HepG2 (cell line): Measurements from ENCODE around the gene F7. TPM values are rescaled to one million over a fixed set of nuclear protein-coding genes. Genes with fewer than 3 reads are reported as not detected.
A peak's percentile ranks its signal among the peaks of the same experiment; 100 is the strongest.

Experiments
- ADNP ChIP-seq: sonication (generic); formaldehyde crosslinking; IDR thresholded peaks from 2 replicates; pipeline ENCODE4 v1.4.0; 2020; ENCODE audit warnings: missing genetic modification reagents
- ATF1 ChIP-seq: IDR thresholded peaks from 2 replicates; pipeline ENCODE4 v1.6.1; 2016; ENCODE audit warnings: mild to moderate bottlenecking, control low read depth
- BRCA1 ChIP-seq: sonication (generic); formaldehyde crosslinking; IDR thresholded peaks from 2 replicates; pipeline ENCODE4 v1.4.0; 2020; ENCODE audit warnings: missing genetic modification reagents
- CENPX ChIP-seq: sonication (generic); formaldehyde crosslinking; IDR thresholded peaks from 2 replicates; pipeline ENCODE4 v1.9.0; 2021; ENCODE audit warnings: mild to moderate bottlenecking, missing genetic modification reagents, moderate library complexity
- FLYWCH1 ChIP-seq: sonication (generic); formaldehyde crosslinking; IDR thresholded peaks from 2 replicates; pipeline ENCODE4 v1.8.1; 2023; ENCODE audit warnings: mild to moderate bottlenecking, missing genetic modification reagents
- GABPA ChIP-seq, 2 experiments: IDR thresholded peaks; 2 replicates each; pipeline ENCODE4 v1.6.1; 2011 to 2016; ENCODE audit warnings: low read depth in 2 of 2, low read length in 1 of 2, missing biosample characterization in 1 of 2, missing genetic modification characterization in 1 of 2
- GLMP ChIP-seq: sonication (generic); formaldehyde crosslinking; IDR thresholded peaks from 2 replicates; pipeline ENCODE4 v1.9.0; 2021; ENCODE audit warnings: missing genetic modification reagents, mild to moderate bottlenecking, borderline replicate concordance
- HMG20A ChIP-seq: IDR thresholded peaks from 2 replicates; pipeline ENCODE4 v1.6.1; 2016; ENCODE audit warnings: borderline replicate concordance
- HNRNPUL1 ChIP-seq: fragments of 200-400 bp; formaldehyde crosslinking; IDR thresholded peaks from 2 replicates; pipeline ENCODE4 v1.6.1; 2017; ENCODE audit warnings: low read depth, mild to moderate bottlenecking, low read length, moderate library complexity
- ISX ChIP-seq: sonication (generic); formaldehyde crosslinking; conservative IDR thresholded peaks from 2 replicates; pipeline ENCODE4 v1.5.0; 2020; ENCODE audit warnings: missing genetic modification reagents
- MAF1 ChIP-seq: sonication (generic); formaldehyde crosslinking; IDR thresholded peaks from 2 replicates; pipeline ENCODE4 v1.5.0; 2020; ENCODE audit warnings: missing genetic modification reagents, borderline replicate concordance
- MAZ ChIP-seq, 2 experiments: sonication (generic) in 1 of 2; formaldehyde crosslinking in 1 of 2; IDR thresholded peaks; 2 replicates each; pipeline versions ENCODE4 v1.5.0 to v1.6.1; 2012 to 2020; ENCODE audit warnings: low read depth in 2 of 2, mild to moderate bottlenecking in 2 of 2, borderline replicate concordance in 1 of 2, improper control_type of control experiment in 1 of 2, low read length in 1 of 2, missing genetic modification reagents in 1 of 2, moderate library complexity in 1 of 2
- MTA1 ChIP-seq: sonication (generic); formaldehyde crosslinking; IDR thresholded peaks from 2 replicates; pipeline ENCODE4 v1.4.0; 2020; ENCODE audit warnings: missing genetic modification reagents, mild to moderate bottlenecking, borderline replicate concordance
- NCOR1 ChIP-seq: fragments of 200-600 bp; sonication (generic); IDR thresholded peaks from 2 replicates; pipeline ENCODE4 v1.7.0; 2017; ENCODE audit warnings: antibody characterized with exemption, low read length, borderline replicate concordance
- PCBP1 ChIP-seq: fragments of 200-400 bp; formaldehyde crosslinking; IDR thresholded peaks from 2 replicates; pipeline ENCODE4 v1.6.1; 2017; ENCODE audit warnings: mild to moderate bottlenecking, low read depth, low read length, borderline replicate concordance
- RBM39 ChIP-seq: fragments of 200-400 bp; formaldehyde crosslinking; IDR thresholded peaks from one replicate; pipeline ENCODE4 v1.6.1; 2018; ENCODE audit warnings: antibody characterized with exemption, mild to moderate bottlenecking, low read depth, low read length; ENCODE audit not compliant: poor library complexity, severe bottlenecking
- SP2 ChIP-seq: sonication (generic); formaldehyde crosslinking; IDR thresholded peaks from 2 replicates; pipeline ENCODE4 v1.5.1; 2020; ENCODE audit warnings: mild to moderate bottlenecking, missing genetic modification reagents
- ZBTB38 ChIP-seq: sonication (generic); formaldehyde crosslinking; IDR thresholded peaks from 2 replicates; pipeline ENCODE4 v1.5.1; 2020; ENCODE audit warnings: mild to moderate bottlenecking, missing genetic modification reagents
- ZFP82 ChIP-seq: sonication (generic); formaldehyde crosslinking; IDR thresholded peaks from 2 replicates; pipeline ENCODE4 v1.5.1; 2020; ENCODE audit warnings: mild to moderate bottlenecking, missing genetic modification reagents, borderline replicate concordance
- ZMYM4 ChIP-seq: sonication (generic); formaldehyde crosslinking; IDR thresholded peaks from 2 replicates; pipeline ENCODE4 v1.8.1; 2023; ENCODE audit warnings: mild to moderate bottlenecking, missing genetic modification reagents
- ZNF44 ChIP-seq: sonication (generic); formaldehyde crosslinking; IDR thresholded peaks from 2 replicates; pipeline ENCODE4 v1.5.1; 2020; ENCODE audit warnings: mild to moderate bottlenecking, missing genetic modification reagents
- ZNF543 ChIP-seq: sonication (generic); formaldehyde crosslinking; IDR thresholded peaks from 2 replicates; pipeline ENCODE4 v1.4.0; 2020; ENCODE audit warnings: mild to moderate bottlenecking, missing genetic modification reagents
- ZNF549 ChIP-seq: sonication (generic); formaldehyde crosslinking; IDR thresholded peaks from 2 replicates; pipeline ENCODE4 v1.5.0; 2020; ENCODE audit warnings: missing genetic modification reagents
- ZNF570 ChIP-seq: sonication (generic); formaldehyde crosslinking; IDR thresholded peaks from 2 replicates; pipeline ENCODE4 v1.4.0; 2020; ENCODE audit warnings: mild to moderate bottlenecking, missing genetic modification reagents, borderline replicate concordance
- ZNF577 ChIP-seq: sonication (generic); formaldehyde crosslinking; IDR thresholded peaks from 2 replicates; pipeline ENCODE4 v1.4.0; 2020; ENCODE audit warnings: mild to moderate bottlenecking, low read depth, missing genetic modification reagents, borderline replicate concordance
- ZNF605 ChIP-seq: sonication (generic); formaldehyde crosslinking; IDR thresholded peaks from 2 replicates; pipeline ENCODE4 v1.8.0; 2022; ENCODE audit warnings: mild to moderate bottlenecking, missing genetic modification reagents
- ZNF704 ChIP-seq: sonication (generic); formaldehyde crosslinking; IDR thresholded peaks from 2 replicates; pipeline ENCODE4 v1.8.1; 2023; ENCODE audit warnings: mild to moderate bottlenecking, inconsistent platforms, moderate library complexity, missing genetic modification reagents, borderline replicate concordance
- ZNF780A ChIP-seq: sonication (generic); formaldehyde crosslinking; IDR thresholded peaks from 2 replicates; pipeline ENCODE4 v1.8.0; 2022; ENCODE audit warnings: mild to moderate bottlenecking, missing genetic modification reagents, moderate library complexity
- polyA plus RNA-seq, 8 experiments: library from polyadenylated mRNA; depleted of rRNA in 3 of 8; stranded (reverse) in 7 of 8; unstranded in 1 of 8; fragments of >200 nt; fragmentation: Illumina TruSeq in 4 of 8; extraction: Trizol in 4 of 8; gene quantifications; 2 replicates each; pipeline versions ENCODE4 v1.2.1 to v1.2.3, GENCODE V29; 2011 to 2016; ENCODE audit warnings: low read depth in 4 of 8, missing spikeins in 1 of 8, mixed read lengths in 1 of 8; ENCODE audit not compliant: insufficient read depth in 1 of 8
- total RNA-seq, 5 experiments: library from RNA; depleted of rRNA; stranded (reverse); fragments of >200 nt; fragmentation: Illumina TruSeq; extraction: Trizol; gene quantifications; 2 replicates each; pipeline ENCODE4 v1.2.3, GENCODE V29; 2016; ENCODE audit warnings: low read depth in 1 of 5

Gene F7
- total and polyA plus RNA-seq, 2 of the 13 experiments (the other 11 are each of a cell fraction or from before 2014, with no cell fraction given): 12.6 to 26.5 TPM

- TF ChIP-seq ZNF543 (CRISPR knock-in tag): peak; percentile 93
- TF ChIP-seq SP2 (CRISPR knock-in tag): peak; percentile 82
- TF ChIP-seq ZNF780A (CRISPR knock-in tag): 0 out of 2 replicates have a peak, but pooled peaks have one; percentile 33
- no peak for TF ChIP-seq ZNF549
- TF ChIP-seq ATF1 (CRISPR knock-in tag): no peak
- peak; percentile 66 for TF ChIP-seq ZMYM4
- TF ChIP-seq ZBTB38 (CRISPR knock-in tag): peak; percentile 91
- no peak for TF ChIP-seq RBM39
- TF ChIP-seq ZNF570 (CRISPR knock-in tag): no peak
- TF ChIP-seq MAF1 (CRISPR knock-in tag): 0 out of 2 replicates have a peak, but pooled peaks have one; percentile 74
- 0 out of 2 replicates have a peak, but pooled peaks have one; percentile 70 for TF ChIP-seq PCBP1
- TF ChIP-seq GLMP: no peak
- TF ChIP-seq BRCA1 (CRISPR knock-in tag): peak; percentile 98
- no peak for TF ChIP-seq ZNF577 (CRISPR knock-in tag)
- TF ChIP-seq NCOR1: peak; percentile 94
- TF ChIP-seq ZNF704 (CRISPR knock-in tag): 0 out of 2 replicates have a peak, but pooled peaks have one; percentile 83
- TF ChIP-seq MTA1 (CRISPR knock-in tag): no peak; the same call in 1 of the 2 replicates
- 0 out of 2 replicates have a peak, but pooled peaks have one; percentile 22 for TF ChIP-seq ADNP
- 0 out of 2 replicates have a peak, but pooled peaks have one; percentile 69 for TF ChIP-seq MAZ (IDR thresholded peaks at IDR 0.05; ENCODE audit: borderline replicate concordance, low read depth, low read length)
- TF ChIP-seq MAZ (CRISPR knock-in tag; IDR thresholded peaks at IDR 0.05; ENCODE audit: low read depth): peak; percentile 77; the same call in 1 of the 2 replicates
- no peak for TF ChIP-seq ZNF44
- no peak for TF ChIP-seq CENPX (CRISPR knock-in tag)
- no peak for TF ChIP-seq FLYWCH1 (CRISPR knock-in tag)
- TF ChIP-seq ZFP82 (CRISPR knock-in tag): no peak
- TF ChIP-seq ISX (CRISPR knock-in tag): no peak
- TF ChIP-seq HNRNPUL1: no peak
- TF ChIP-seq HMG20A (CRISPR knock-in tag): peak; percentile 15; the same call in 1 of the 2 replicates
- no peak for TF ChIP-seq GABPA (IDR thresholded peaks at IDR 0.05; ENCODE audit: low read depth, low read length)
- TF ChIP-seq GABPA (CRISPR knock-in tag; IDR thresholded peaks at IDR 0.05; ENCODE audit: low read depth): no peak
- TF ChIP-seq ZNF605 (CRISPR knock-in tag): peak; percentile 44; the same call in 1 of the 2 replicates
Observed at GRCh38 chr13:113122550-113123225, 17.1 kb downstream of the F7 start, which contains the start of gene F10 (continued).
